Aorta (tissue), 5 donors: ENCODE measurements around the gene RBM42. TPM values are rescaled to one million over a fixed set of nuclear protein-coding genes. Genes with fewer than 3 reads are reported as not detected.

Experiments
- ATAC-seq: fragments of 200-7000 bp; cut with Tn5 transposase; one replicate; pipeline ENCODE4 v1.9.1; 2022; ENCODE audit warnings: moderate library complexity; ENCODE audit not compliant: low FRiP score
- DNase-seq, 2 donors: peaks; one replicate each; pipeline ENCODE4 v3.0.0-alpha.2; 2020
- H3K27ac ChIP-seq, 2 donors: one replicate each; pipeline ENCODE4 v1.5.1; 2013; ENCODE audit warnings: low read length in 2 of 2, mild to moderate bottlenecking in 2 of 2, moderate library complexity in 2 of 2, control low read depth in 1 of 2, inconsistent platforms in 1 of 2, low read depth in 1 of 2
- H3K27me3 ChIP-seq, 2 donors: one replicate each; pipeline ENCODE4 v1.6.1; 2013; ENCODE audit warnings: control low read depth in 1 of 2, low read length in 1 of 2, mild to moderate bottlenecking in 1 of 2, moderate library complexity in 1 of 2; ENCODE audit not compliant: insufficient read depth in 2 of 2, control insufficient read depth in 1 of 2
- H3K36me3 ChIP-seq, 2 donors: one replicate each; pipeline ENCODE4 v1.6.1; 2013; ENCODE audit warnings: control low read depth in 1 of 2, low read length in 1 of 2, mild to moderate bottlenecking in 1 of 2; ENCODE audit not compliant: insufficient read depth in 2 of 2, control insufficient read depth in 1 of 2
- H3K4me1 ChIP-seq, 2 donors: one replicate each; pipeline ENCODE4 v1.6.1; 2013; ENCODE audit warnings: low read length in 2 of 2, control low read depth in 1 of 2, mild to moderate bottlenecking in 1 of 2, moderate library complexity in 1 of 2; ENCODE audit not compliant: insufficient read depth in 2 of 2, control insufficient read depth in 1 of 2
- H3K4me3 ChIP-seq, 2 donors: one replicate each; pipeline ENCODE4 v1.5.1; 2013; ENCODE audit warnings: low read length in 2 of 2, control low read depth in 1 of 2, mild to moderate bottlenecking in 1 of 2
- H3K9me3 ChIP-seq: one replicate; pipeline ENCODE4 v1.6.1; 2013; ENCODE audit warnings: mild to moderate bottlenecking, low read length; ENCODE audit not compliant: control insufficient read depth
- WGBS, 2 donors: extraction: QIAGEN DNeasy Blood & Tissue Kit; methylation state at CpG; one replicate each; pipeline ENCODE4 v1.1.7; 2013; 5-methylcytosine and 5-hydroxymethylcytosine counted together
- intact Hi-C, 2 donors: fragments of 100-400 bp; cut with DNase I; formaldehyde crosslinking; loops; one replicate each; pipeline versions ENCODE4 v1.14.2 to v1.15.0; 2022
- polyA plus RNA-seq, 2 donors: library from polyadenylated mRNA; stranded (reverse); fragments of 200-250 nt; gene quantifications; one replicate each; pipeline ENCODE4 v1.2.3, GENCODE V29; 2013
- total RNA-seq, 2 donors: library from RNA; stranded (reverse); fragmentation: NEBNext Ultra II Directional; extraction: Animal tissue kit (Norgen Biotek cat#: 25700); gene quantifications; one replicate each; pipeline ENCODE4 v1.2.1, GENCODE V29; 2021
- donor health status: healthy with polysubstance abuse.
- donor health status: Bipolar disorder and iron deficiency.
- donor health status: DM: no; HTN: no; CAD: no.
- donor health status: DM: no; HTN: no; CAD: no.
- donor health status: DM: yes; HTN: yes; CAD: no.

RBM42 gene
- total and polyA plus RNA-seq, 4 donors = 41.8 to 66.8 (median 57.8) TPM

DNA sequence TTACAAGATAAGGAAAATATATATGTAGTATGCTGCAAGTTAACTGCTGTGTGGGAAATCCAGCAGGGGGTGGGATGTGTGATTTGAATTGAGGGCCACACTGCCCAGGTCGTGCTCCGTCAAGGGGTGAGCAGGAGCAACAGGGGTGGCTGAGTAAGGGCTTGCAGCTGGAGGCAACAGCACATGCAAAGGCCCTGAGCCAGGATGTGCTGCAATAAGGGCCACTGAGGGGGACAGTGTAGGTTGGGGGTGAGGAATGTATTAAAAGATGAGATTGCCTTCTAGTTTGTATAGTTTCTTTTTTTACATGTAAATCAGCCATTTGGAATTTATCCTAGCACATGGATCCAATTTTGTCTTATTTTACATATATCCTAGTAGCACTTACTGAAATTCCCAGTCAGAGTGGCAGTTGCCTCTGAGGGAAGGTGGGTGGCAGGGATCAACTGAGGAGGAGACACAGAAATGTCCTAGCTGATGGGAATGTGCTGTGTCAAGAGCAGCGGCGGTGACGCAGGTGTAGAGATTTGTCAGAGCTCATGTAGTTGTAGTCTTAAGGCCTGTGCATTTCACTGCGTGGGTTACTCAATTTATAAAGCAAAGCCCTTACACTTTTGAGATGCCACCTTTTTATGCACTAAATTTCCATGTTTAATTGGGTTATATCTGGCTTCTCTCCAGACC lies 5.4 kb upstream of the RBM42 start:
- no peak overlapping the region for H3K4me3 ChIP-seq
- H3K9me3 ChIP-seq = no peaks in the 10 kb centered on the region
- WGBS, 2 donors = 87 to 91% methylated on average over 6 of the region's 6 CpGs
- H3K4me1 ChIP-seq = no peaks in the 10 kb centered on the region
- ATAC-seq (no peak), DNase-seq (peak in 1 of 2 donors; percentile 16)
- no peak overlapping the region for H3K27ac ChIP-seq
- intact Hi-C loops = no loop called here
- no peaks in the 10 kb centered on the region for H3K27me3 ChIP-seq
- H3K36me3 ChIP-seq = no peaks in the 10 kb centered on the region

DNA sequence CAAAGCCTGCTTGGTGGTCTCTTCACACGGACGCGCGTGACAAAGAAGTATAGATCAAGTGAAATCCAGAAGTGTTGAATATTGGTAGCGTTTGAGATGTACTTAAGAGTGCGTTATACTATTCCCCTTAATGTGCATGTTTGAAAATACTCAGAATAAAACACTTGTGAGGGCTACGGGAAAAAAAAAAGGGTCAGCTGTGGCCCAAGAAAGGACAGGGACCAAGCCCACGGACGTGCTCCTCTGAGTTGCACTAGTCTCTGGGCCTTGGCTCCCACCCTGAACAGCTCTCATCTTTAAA lies 622 bp upstream of the RBM42 start:
- H3K4me1 ChIP-seq = no peaks in the 10 kb centered on the region
- DNase-seq (no peak), ATAC-seq (no peak)
- H3K27me3 ChIP-seq = no peaks in the 10 kb centered on the region
- H3K4me3 ChIP-seq = peak overlapping the region; percentile 35 to 84
- H3K36me3 ChIP-seq = peaks cover 0 to 4% of the 10 kb centered on the region in 2 donors
- peak overlapping the region in 1 of 2 donors; percentile 94 for H3K27ac ChIP-seq
- intact Hi-C loops = loop anchor here in 1 of 2 donors (2.0 kb wide), 1 partner anchor 15 kb away; no protein-coding TSS in a partner anchor
- WGBS, 2 donors = 8% methylated on average over 9 of the region's 9 CpGs
- H3K9me3 ChIP-seq = no peaks in the 10 kb centered on the region

DNA sequence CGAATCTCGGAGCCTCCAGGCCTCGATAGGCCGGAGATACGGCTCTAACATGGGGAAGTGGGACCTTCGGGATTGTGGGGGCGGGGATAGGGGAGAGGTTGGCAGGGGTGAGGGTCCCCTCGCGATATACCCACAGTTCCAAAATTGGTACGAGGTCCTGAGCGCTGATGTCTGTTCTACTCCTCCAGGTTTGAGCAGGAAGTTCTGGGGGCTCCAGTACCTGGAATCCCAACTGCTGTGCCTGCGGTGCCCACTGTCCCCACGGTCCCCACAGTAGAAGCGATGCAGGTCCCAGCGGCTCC lies 447 bp downstream of the RBM42 start:
- no peak for ATAC-seq

DNA sequence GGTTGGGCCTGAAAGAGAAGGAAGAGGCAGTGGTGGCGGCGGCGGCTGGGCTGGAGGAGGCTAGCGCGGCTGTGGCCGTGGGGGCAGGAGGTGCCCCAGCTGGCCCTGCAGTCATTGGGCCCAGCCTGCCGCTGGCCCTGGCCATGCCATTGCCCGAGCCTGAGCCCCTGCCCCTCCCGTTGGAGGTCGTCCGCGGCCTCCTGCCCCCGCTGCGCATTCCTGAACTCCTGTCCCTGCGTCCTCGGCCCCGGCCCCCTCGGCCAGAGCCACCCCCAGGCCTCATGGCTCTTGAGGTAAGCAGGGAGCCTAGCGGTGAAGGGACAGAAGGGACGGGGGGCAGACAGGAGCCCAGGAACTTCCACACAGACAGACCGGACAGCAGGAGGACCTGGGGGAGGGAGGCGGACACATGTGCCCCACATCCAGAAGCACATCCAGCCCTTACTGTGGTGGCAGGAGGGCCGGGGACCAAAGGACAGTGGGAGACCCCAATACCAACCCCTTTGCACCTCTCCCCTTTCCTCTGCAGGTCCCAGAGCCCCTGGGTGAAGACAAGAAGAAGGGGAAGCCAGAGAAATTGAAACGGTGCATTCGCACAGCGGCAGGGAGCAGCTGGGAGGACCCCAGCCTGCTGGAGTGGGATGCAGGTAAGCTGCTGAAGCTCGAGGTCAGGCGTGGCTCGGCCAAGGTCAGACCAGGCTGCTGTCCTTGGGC lies 5.0 kb downstream of the RBM42 start:
- Histone ChIP-seq H3K27me3 (no peaks in the 10 kb centered on the region), H3K4me1 (no peaks in the 10 kb centered on the region), H3K4me3 (no peak overlapping the region), H3K36me3 (peaks cover 0 to 14% of the 10 kb centered on the region in 2 donors), H3K9me3 (no peaks in the 10 kb centered on the region), H3K27ac (no peak overlapping the region)
- DNase-seq (no peak), ATAC-seq (no peak)
- 91% methylated on average over 22 to 29 of the region's 29 CpGs for WGBS, 2 donors
- intact Hi-C loops = loop anchor here in 1 of 2 donors (5.0 kb wide), 1 partner anchor 87 kb away; the partner anchor contains the start of gene TMEM147

More for the DNA sequence above, 447 bp downstream of the RBM42 start:
- peak overlapping the region; percentile 71 to 94 for H3K4me3 ChIP-seq
- intact Hi-C loops = loop anchor here in 1 of 2 donors (2.0 kb wide), 1 partner anchor 14 kb away; no protein-coding TSS in a partner anchor
- H3K27ac ChIP-seq = peak overlapping the region; percentile 18 to 68
- H3K27me3 ChIP-seq = no peaks in the 10 kb centered on the region
- peaks cover 0 to 7% of the 10 kb centered on the region in 2 donors for H3K36me3 ChIP-seq
- 3 to 5% methylated on average over 15 of the region's 15 CpGs for WGBS, 2 donors
- H3K9me3 ChIP-seq = no peaks in the 10 kb centered on the region
- no peaks in the 10 kb centered on the region for H3K4me1 ChIP-seq
- no peak for DNase-seq

DNA sequence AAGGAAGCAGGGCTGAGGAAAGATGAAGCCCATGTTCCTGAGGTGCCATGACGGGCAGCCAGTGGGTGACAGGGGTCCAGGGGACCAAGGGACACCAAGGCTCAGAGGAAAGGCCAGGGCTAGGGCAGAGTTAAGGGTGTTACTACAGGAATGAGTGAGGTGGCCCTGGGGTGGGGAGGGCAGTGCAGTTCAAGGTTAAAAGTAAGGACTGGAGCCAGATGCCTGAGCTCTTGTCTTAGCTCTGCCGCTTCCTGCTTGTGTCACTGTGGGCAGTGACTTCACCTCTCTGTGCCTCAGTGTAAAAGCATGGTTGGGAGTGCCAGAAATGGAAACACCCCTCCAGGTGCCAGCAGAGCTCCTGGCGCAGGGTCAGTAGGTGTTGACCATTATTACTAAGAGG lies 7.8 kb downstream of the RBM42 start:
- DNase-seq (no peak), ATAC-seq (no peak)
- no peaks in the 10 kb centered on the region for H3K27me3 ChIP-seq
- WGBS, 2 donors = 94 to 95% methylated on average over 3 of the region's 3 CpGs
- peaks cover 0 to 11% of the 10 kb centered on the region in 2 donors for H3K36me3 ChIP-seq
- H3K27ac ChIP-seq = no peak overlapping the region
- H3K9me3 ChIP-seq = no peaks in the 10 kb centered on the region
- no peaks in the 10 kb centered on the region for H3K4me1 ChIP-seq
- intact Hi-C loops = no loop called here
- no peak overlapping the region for H3K4me3 ChIP-seq

DNA sequence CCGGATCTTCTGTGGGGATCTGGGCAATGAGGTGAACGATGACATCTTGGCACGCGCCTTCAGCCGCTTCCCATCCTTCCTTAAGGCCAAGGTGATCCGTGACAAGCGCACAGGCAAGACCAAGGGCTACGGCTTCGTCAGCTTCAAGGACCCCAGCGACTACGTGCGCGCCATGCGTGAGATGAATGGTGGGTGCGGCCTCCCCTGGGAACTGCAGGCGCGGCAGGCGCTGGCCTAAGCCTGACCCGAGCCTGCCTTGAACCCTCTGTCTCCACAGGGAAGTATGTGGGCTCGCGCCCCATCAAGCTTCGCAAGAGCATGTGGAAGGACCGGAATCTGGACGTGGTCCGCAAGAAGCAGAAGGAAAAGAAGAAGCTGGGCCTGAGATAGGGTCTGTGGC lies 8.3 kb downstream of the RBM42 start:
- 93 to 94% methylated on average over 25 of the region's 25 CpGs for WGBS, 2 donors
- ATAC-seq (no peak), DNase-seq (no peak)
- no peaks in the 10 kb centered on the region for H3K4me1 ChIP-seq
- no peaks in the 10 kb centered on the region for H3K9me3 ChIP-seq
- H3K27me3 ChIP-seq = no peaks in the 10 kb centered on the region
- no peak overlapping the region for H3K27ac ChIP-seq
- H3K36me3 ChIP-seq = peaks cover 0 to 10% of the 10 kb centered on the region in 2 donors
- H3K4me3 ChIP-seq = no peak overlapping the region
- intact Hi-C loops = no loop called here

DNA sequence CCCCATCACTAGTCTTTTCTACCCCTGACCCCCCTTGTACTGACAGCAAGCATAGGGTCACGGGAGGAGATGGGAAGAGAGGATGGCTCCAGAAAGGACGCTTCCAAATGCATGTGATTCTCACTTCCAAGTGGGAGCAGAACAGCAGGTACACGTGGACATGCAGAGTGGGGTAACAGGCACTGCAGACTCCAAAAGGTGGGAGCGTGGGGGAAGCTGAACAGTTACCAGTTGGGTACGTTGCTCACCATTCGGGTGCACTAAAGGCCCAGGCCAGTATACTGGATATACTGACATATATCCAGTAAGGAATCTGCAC lies 10.4 kb downstream of the RBM42 start:
- Histone ChIP-seq H3K27ac (no peak overlapping the region), H3K4me3 (no peak overlapping the region), H3K27me3 (no peaks in the 10 kb centered on the region), H3K9me3 (no peaks in the 10 kb centered on the region), H3K36me3 (peaks cover 0 to 7% of the 10 kb centered on the region in 2 donors), H3K4me1 (no peaks in the 10 kb centered on the region)
- WGBS, 2 donors = 38 to 39% methylated on average over 6 of the region's 6 CpGs
- ATAC-seq (no peak), DNase-seq (no peak)
- intact Hi-C loops = no loop called here

DNA sequence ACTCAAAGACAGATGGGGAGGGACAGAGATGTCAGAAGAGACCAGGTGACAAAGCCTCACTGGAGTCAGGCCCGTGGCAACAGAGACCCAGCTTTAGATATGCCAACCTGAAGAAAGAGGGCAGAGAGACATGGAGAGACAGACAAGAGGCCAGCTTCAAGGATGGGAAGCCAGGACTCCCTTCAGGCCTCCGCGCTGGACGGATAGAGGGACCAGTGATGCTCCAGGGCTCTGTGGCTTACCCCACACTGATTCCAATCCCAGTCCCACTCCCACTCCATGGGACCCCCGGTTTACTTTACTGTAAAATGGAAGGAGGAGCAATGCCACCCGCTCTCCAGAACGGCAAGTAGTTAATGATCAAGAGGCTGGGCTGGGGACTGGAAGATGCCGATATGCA lies 11.0 kb downstream of the RBM42 start:
- ATAC-seq (no peak), DNase-seq (no peak)
- Histone ChIP-seq H3K4me1 (no peaks in the 10 kb centered on the region), H3K4me3 (no peak overlapping the region), H3K27ac (no peak overlapping the region), H3K9me3 (no peaks in the 10 kb centered on the region), H3K36me3 (peaks cover 0 to 6% of the 10 kb centered on the region in 2 donors), H3K27me3 (no peaks in the 10 kb centered on the region)
- 75 to 83% methylated on average over 8 of the region's 8 CpGs for WGBS, 2 donors
- intact Hi-C loops = no loop called here
